Vagina (tissue), 2 donors: ENCODE data around the gene KCNN1.
"Not testable (repeated sequence)": the region's sequence is repeated elsewhere in the genome, so short reads cannot be mapped to it uniquely, and the experiment has no call there.

Experiments used
- POLR2A ChIP-seq, 2 donors: fragments of 450-650 bp; IDR thresholded peaks; one replicate each; pipeline ENCODE4 v1.6.1; 2017; ENCODE audit warnings: antibody characterized with exemption in 2 of 2, mild to moderate bottlenecking in 2 of 2, moderate library complexity in 2 of 2
- TF ChIP-seq, protein P1 (sequence below), 3 experiments: fragments of 450-650 bp in 2 of 3; fragments of 200-600 bp in 1 of 3; sonication (generic) in 1 of 3; IDR thresholded peaks; one replicate each; pipeline ENCODE4 v1.5.1; 2017 to 2019; ENCODE audit warnings: antibody characterized with exemption in 3 of 3, mild to moderate bottlenecking in 2 of 3, moderate library complexity in 2 of 3

DNA sequence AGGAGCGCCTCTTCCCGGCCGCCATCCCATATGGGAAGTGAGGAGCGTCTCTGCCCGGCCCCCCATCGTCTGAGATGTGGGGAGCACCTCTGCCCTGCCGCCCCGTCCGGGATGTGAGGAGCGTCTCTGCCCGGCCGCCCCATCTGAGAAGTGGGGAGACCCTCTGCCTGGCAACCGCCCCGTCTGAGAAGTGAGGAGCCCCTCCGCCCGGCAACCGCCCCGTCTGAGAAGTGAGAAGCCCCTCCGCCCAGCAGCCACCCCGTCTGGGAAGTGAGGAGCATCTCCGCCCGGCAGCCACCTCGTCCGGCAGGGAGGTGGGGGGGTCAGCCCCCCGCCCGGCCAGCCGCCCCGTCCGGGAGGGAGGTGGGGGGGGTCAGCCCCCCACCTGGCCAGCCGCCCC lies 48.8 kb upstream of the KCNN1 start:
- TF ChIP-seq POLR2A (IDR thresholded peaks at IDR 0.05), result not testable (repeated sequence)
- TF ChIP-seq, protein P1, sequence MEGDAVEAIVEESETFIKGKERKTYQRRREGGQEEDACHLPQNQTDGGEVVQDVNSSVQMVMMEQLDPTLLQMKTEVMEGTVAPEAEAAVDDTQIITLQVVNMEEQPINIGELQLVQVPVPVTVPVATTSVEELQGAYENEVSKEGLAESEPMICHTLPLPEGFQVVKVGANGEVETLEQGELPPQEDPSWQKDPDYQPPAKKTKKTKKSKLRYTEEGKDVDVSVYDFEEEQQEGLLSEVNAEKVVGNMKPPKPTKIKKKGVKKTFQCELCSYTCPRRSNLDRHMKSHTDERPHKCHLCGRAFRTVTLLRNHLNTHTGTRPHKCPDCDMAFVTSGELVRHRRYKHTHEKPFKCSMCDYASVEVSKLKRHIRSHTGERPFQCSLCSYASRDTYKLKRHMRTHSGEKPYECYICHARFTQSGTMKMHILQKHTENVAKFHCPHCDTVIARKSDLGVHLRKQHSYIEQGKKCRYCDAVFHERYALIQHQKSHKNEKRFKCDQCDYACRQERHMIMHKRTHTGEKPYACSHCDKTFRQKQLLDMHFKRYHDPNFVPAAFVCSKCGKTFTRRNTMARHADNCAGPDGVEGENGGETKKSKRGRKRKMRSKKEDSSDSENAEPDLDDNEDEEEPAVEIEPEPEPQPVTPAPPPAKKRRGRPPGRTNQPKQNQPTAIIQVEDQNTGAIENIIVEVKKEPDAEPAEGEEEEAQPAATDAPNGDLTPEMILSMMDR (IDR thresholded peaks at IDR 0.05), result not testable (repeated sequence)
